GM12878 (cell line): ENCODE data around the gene POLR2B. TPM values are rescaled to one million over a fixed set of nuclear protein-coding genes. Genes with fewer than 3 reads are reported as not detected.
"Not testable (repeated sequence)": the region's sequence is repeated elsewhere in the genome, so short reads cannot be mapped to it uniquely, and the experiment has no call there.

Experiments used
- ATAC-seq: fragments of 200-7000 bp; cut with Tn5 transposase; 3 replicates; pipeline ENCODE4 v1.9.1; 2020; ENCODE audit warnings: mild to moderate bottlenecking, moderate library complexity
- BruUV-seq: library from RNA; stranded (reverse); fragments of 400-500 nt; replicated peaks from 2 replicates; lab custom pipeline; 2021; lab: Mats Ljungman, UMichigan
- CTCF ChIA-PET: fragments of 300-600 bp; sonication (Branson Sonifier 250); formaldehyde crosslinking; extraction: SDS; loops from one replicate; lab custom pipeline; 2021; ENCODE audit warnings: inconsistent platforms; lab: Yijun Ruan, JAX
- POLR2A ChIA-PET: fragments of 350-600 bp; formaldehyde crosslinking; extraction: SDS; loops from one replicate; lab custom pipeline; 2021; ENCODE audit warnings: inconsistent platforms; lab: Charles Lee
- RAD21 ChIA-PET: fragments of 300-600 bp; sonication (Branson Sonifier 250); formaldehyde crosslinking; loops from one replicate; lab custom pipeline; 2023; ENCODE audit warnings: antibody characterized with exemption; ENCODE audit not compliant: unreplicated experiment; lab: Charles Lee
- SMC1A ChIA-PET: fragments of 300-600 bp; sonication (Branson Sonifier 250); formaldehyde crosslinking; loops from one replicate; lab custom pipeline; 2023; ENCODE audit not compliant: unreplicated experiment, uncharacterized antibody; lab: Charles Lee
- DNase-seq: peaks from one replicate; pipeline ENCODE4 v3.0.0-alpha.2; 2011; ENCODE audit warnings: low read depth, low spot score
- FAIRE-seq: peaks from 3 replicates; lab custom pipeline; 2011; peaks lifted over from hg19 to GRCh38; lab: Jason Lieb, UNC
- H2AFZ ChIP-seq: 2 replicates; pipeline ENCODE4 v1.6.0; 2011; ENCODE audit warnings: low read depth, low read length, control low read depth; ENCODE audit not compliant: control insufficient read depth
- H3K27ac ChIP-seq: 2 replicates; pipeline ENCODE4 v1.5.1; 2011; ENCODE audit warnings: control low read depth; ENCODE audit not compliant: control insufficient read depth, insufficient read depth
- H3K27me3 ChIP-seq, 2 experiments: replicated peaks in 1 of 2; 2 replicates each; pipeline versions ENCODE4 v1.6.0 to v1.6.1; 2011; ENCODE audit warnings: low read length in 1 of 2; ENCODE audit not compliant: control insufficient read depth in 2 of 2, insufficient read depth in 2 of 2
- H3K36me3 ChIP-seq, 2 experiments: 2 replicates each; pipeline ENCODE4 v1.5.1; 2011; ENCODE audit warnings: low read length in 1 of 2; ENCODE audit not compliant: control insufficient read depth in 2 of 2, insufficient read depth in 2 of 2
- H3K4me1 ChIP-seq: 2 replicates; pipeline ENCODE4 v1.6.1; 2011; ENCODE audit warnings: mild to moderate bottlenecking, low read length, moderate library complexity, mixed read lengths; ENCODE audit not compliant: control insufficient read depth, insufficient read depth
- H3K4me2 ChIP-seq: 2 replicates; pipeline ENCODE4 v1.6.0; 2011; ENCODE audit warnings: control low read depth; ENCODE audit not compliant: control insufficient read depth, insufficient read depth
- H3K4me3 ChIP-seq: fragments of 200-600 bp; sonication (generic); 2 replicates; pipeline ENCODE4 v1.5.1; 2016
- H3K79me2 ChIP-seq: 2 replicates; pipeline ENCODE4 v1.6.0; 2011; ENCODE audit warnings: low read length; ENCODE audit not compliant: control insufficient read depth, insufficient read depth
- H3K9ac ChIP-seq: 2 replicates; pipeline ENCODE4 v1.8.0; 2011; ENCODE audit warnings: low read length, control low read depth, mixed read lengths; ENCODE audit not compliant: control insufficient read depth, insufficient read depth
- H3K9me3 ChIP-seq: replicated peaks from 3 replicates; pipeline ENCODE4 v1.5.1; 2011; ENCODE audit warnings: mild to moderate bottlenecking, low read length; ENCODE audit not compliant: control insufficient read depth, insufficient read depth
- H4K20me1 ChIP-seq: 2 replicates; pipeline ENCODE4 v1.6.0; 2011; ENCODE audit not compliant: control insufficient read depth, insufficient read depth
- BHLHE40 ChIP-seq, 2 experiments: fragments of 450-650 bp in 1 of 2; IDR thresholded peaks; 2 replicates each; pipeline ENCODE4 v1.6.1; 2011 to 2017; ENCODE audit warnings: low read depth in 2 of 2, borderline replicate concordance in 1 of 2, improper control_type of control experiment in 1 of 2, low read length in 1 of 2, mild to moderate bottlenecking in 1 of 2
- CTCF ChIP-seq, 3 experiments: IDR thresholded peaks in 2 of 3; conservative IDR thresholded peaks in 1 of 3; 2 replicates each; pipeline ENCODE4 v1.5.1; 2011; ENCODE audit warnings: low read depth in 3 of 3, low read length in 3 of 3, mild to moderate bottlenecking in 3 of 3, control low read depth in 2 of 3, moderate library complexity in 2 of 3, inconsistent platforms in 1 of 3, mixed read lengths in 1 of 3; ENCODE audit not compliant: control insufficient read depth in 2 of 3, insufficient read depth in 1 of 3; ENCODE audit errors: extremely low read depth in 1 of 3
- HSF1 ChIP-seq: fragments of 150-350 bp; IDR thresholded peaks from 2 replicates; pipeline ENCODE4 v1.6.1; 2014; ENCODE audit warnings: mild to moderate bottlenecking, low read depth, low read length
- JUND ChIP-seq: IDR thresholded peaks from 2 replicates; pipeline ENCODE4 v1.6.1; 2012; ENCODE audit warnings: low read depth, mild to moderate bottlenecking, low read length, improper control_type of control experiment, moderate library complexity
- MTA2 ChIP-seq: fragments of 450-650 bp; IDR thresholded peaks from 2 replicates; pipeline ENCODE4 v1.6.1; 2016; ENCODE audit warnings: low read depth, mild to moderate bottlenecking, moderate library complexity
- NFXL1 ChIP-seq: fragments of 450-650 bp; IDR thresholded peaks from 2 replicates; pipeline ENCODE4 v1.6.1; 2017; ENCODE audit warnings: antibody characterized with exemption, mild to moderate bottlenecking, borderline replicate concordance
- POLR2AphosphoS2 ChIP-seq: IDR thresholded peaks from 2 replicates; pipeline ENCODE4 v1.6.1; 2011; ENCODE audit warnings: low read depth, mild to moderate bottlenecking, low read length, improper control_type of control experiment, moderate library complexity
- RUNX3 ChIP-seq: IDR thresholded peaks from 2 replicates; pipeline ENCODE4 v1.6.1; 2012; ENCODE audit warnings: low read length, inconsistent platforms
- SREBF1 ChIP-seq: IDR thresholded peaks from 2 replicates; pipeline ENCODE4 v1.6.1; 2012; ENCODE audit warnings: mild to moderate bottlenecking, low read length
- SUPT20H ChIP-seq: IDR thresholded peaks from 2 replicates; pipeline ENCODE4 v1.6.1; 2011; ENCODE audit warnings: low read depth, mild to moderate bottlenecking, low read length, moderate library complexity, borderline replicate concordance; ENCODE audit not compliant: control insufficient read depth
- ZZZ3 ChIP-seq: IDR thresholded peaks from 2 replicates; pipeline ENCODE4 v1.6.1; 2011; ENCODE audit warnings: low read depth; ENCODE audit not compliant: control insufficient read depth, insufficient read length
- WGBS: methylation state at CpG from one replicate; pipeline ENCODE4 v1.1.6; 2016; ENCODE audit warnings: low lambda C conversion rate; ENCODE audit not compliant: insufficient replicate concordance, insufficient coverage; ENCODE audit errors: missing lambda C conversion rate; 5-methylcytosine and 5-hydroxymethylcytosine counted together
- in situ Hi-C: fragments of 300-500 bp; cut with MboI; formaldehyde crosslinking; loops from 9 replicates; pipeline ENCODE4 v1.14.3; 2018; ENCODE audit warnings: mixed read lengths
- intact Hi-C: fragments of 100-400 bp; cut with micrococcal nuclease; formaldehyde crosslinking; loops from one replicate; pipeline ENCODE4 v1.14.2; 2022; ENCODE audit not compliant: unreplicated experiment
- polyA plus RNA-seq, 11 experiments: library from polyadenylated mRNA; depleted of rRNA in 4 of 11; unstranded in 6 of 11; stranded (reverse) in 5 of 11; fragments of >200 nt; fragmentation: Nextera tagmentation in 4 of 11; fragmentation: Illumina TruSeq in 1 of 11; extraction: Ambion mirVana in 4 of 11; extraction: Trizol in 1 of 11; gene quantifications; 1 replicate in 1 of 11; 2 replicates in 10 of 11; pipeline versions ENCODE4 v1.2.1 to v1.2.3, GENCODE V29; 2011 to 2016; ENCODE audit warnings: inconsistent platforms in 2 of 11, missing spikeins in 2 of 11, low read depth in 1 of 11
- total RNA-seq, 4 experiments: library from RNA; depleted of rRNA in 3 of 4; stranded (reverse); fragments of >200 nt in 3 of 4; fragmentation: Illumina TruSeq in 1 of 4; extraction: Trizol in 1 of 4; gene quantifications; 2 replicates each; pipeline versions ENCODE4 v1.2.1 to v1.2.3, GENCODE V29; 2013 to 2021

Gene POLR2B
- total and polyA plus RNA-seq, 10 of the 15 experiments (the other 5 are each of a cell fraction or from before 2014, with no cell fraction given) = 46.0 to 183 (median 99.2) TPM

- CTCF ChIA-PET, SMC1A ChIA-PET: not testable (repeated sequence)
Observed at GRCh38 chr4:57060717-57061067, 82.0 kb downstream of the POLR2B start.

GRCh38 chr4:57061395-57061794, 82.7 kb downstream of the POLR2B start:
- H3K79me2 ChIP-seq = no peaks in the 10 kb centered on the region
- in situ Hi-C loops (loop anchor here (10.0 kb wide), 1 partner anchor 63 kb away; no protein-coding TSS in a partner anchor), intact Hi-C loops (no loop called here)
- SMC1A ChIA-PET = no interaction called here
- H3K4me1 ChIP-seq = no peaks in the 10 kb centered on the region
- no peaks in the 10 kb centered on the region for H3K9me3 ChIP-seq
- FAIRE-seq = no peak
- no peak overlapping the region for H3K4me3 ChIP-seq
- H3K9ac ChIP-seq = no peak overlapping the region
- 29% methylated on average over 5 of the region's 5 CpGs for WGBS
- H4K20me1 ChIP-seq = no peaks in the 10 kb centered on the region
- CTCF ChIA-PET = no interaction called here
- POLR2A ChIA-PET = no interaction called here
- no peak overlapping the region for H3K4me2 ChIP-seq
- peaks cover 0 to 1% of the 10 kb centered on the region in 2 experiments; a peak in 1 of 4 replicates for H3K27me3 ChIP-seq
- no peak overlapping the region for H2AFZ ChIP-seq
- no peak for ATAC-seq
- no peak for DNase-seq
- RAD21 ChIA-PET = no interaction called here
- H3K27ac ChIP-seq = no peak overlapping the region
- no peaks in the 10 kb centered on the region for H3K36me3 ChIP-seq
- BruUV-seq = no TSS peak
- no peak for TF ChIP-seq RUNX3
- no peak for TF ChIP-seq SREBF1
- TF ChIP-seq MTA2 = no peak
- no peak for TF ChIP-seq JUND
- TF ChIP-seq SUPT20H = no peak
- TF ChIP-seq BHLHE40 (IDR thresholded peaks at IDR 0.05; ENCODE audit: borderline replicate concordance in 1 of 2, low read depth in 2 of 2, low read length in 1 of 2) = no peak
- TF ChIP-seq HSF1 = no peak
- no peak for TF ChIP-seq NFXL1
- TF ChIP-seq CTCF (IDR thresholded peaks at IDR 0.05 in 2 of 3, conservative IDR thresholded peaks at IDR 0.05 in 1 of 3; ENCODE audit: control insufficient read depth in 2 of 3, extremely low read depth in 1 of 3, insufficient read depth in 1 of 3, low read depth in 3 of 3, low read length in 3 of 3) = no peak
- no peak for TF ChIP-seq POLR2AphosphoS2
- TF ChIP-seq ZZZ3 = no peak

More at GRCh38 chr4:57060717-57061067, 82.0 kb downstream of the POLR2B start:
- H3K4me2 ChIP-seq, intact Hi-C loops, DNase-seq, POLR2A ChIA-PET, H2AFZ ChIP-seq, H3K9ac ChIP-seq, RAD21 ChIA-PET, H3K27me3 ChIP-seq, H4K20me1 ChIP-seq, BruUV-seq, H3K4me1 ChIP-seq, H3K4me3 ChIP-seq, FAIRE-seq, ATAC-seq, H3K79me2 ChIP-seq, H3K27ac ChIP-seq, H3K36me3 ChIP-seq, H3K9me3 ChIP-seq: not testable (repeated sequence)
- in situ Hi-C loops = loop anchor here (10.0 kb wide), 1 partner anchor 64 kb away; no protein-coding TSS in a partner anchor
- WGBS = 50% methylated on average over 6 of the region's 6 CpGs
